ENCODE measurements around the gene TMED1.
A peak's percentile ranks its signal among the peaks of the same experiment; 100 is the strongest.
"Not testable (repeated sequence)": the region's sequence is repeated elsewhere in the genome, so short reads cannot be mapped to it uniquely, and the experiment has no call there.

Gene TMED1

DNA sequence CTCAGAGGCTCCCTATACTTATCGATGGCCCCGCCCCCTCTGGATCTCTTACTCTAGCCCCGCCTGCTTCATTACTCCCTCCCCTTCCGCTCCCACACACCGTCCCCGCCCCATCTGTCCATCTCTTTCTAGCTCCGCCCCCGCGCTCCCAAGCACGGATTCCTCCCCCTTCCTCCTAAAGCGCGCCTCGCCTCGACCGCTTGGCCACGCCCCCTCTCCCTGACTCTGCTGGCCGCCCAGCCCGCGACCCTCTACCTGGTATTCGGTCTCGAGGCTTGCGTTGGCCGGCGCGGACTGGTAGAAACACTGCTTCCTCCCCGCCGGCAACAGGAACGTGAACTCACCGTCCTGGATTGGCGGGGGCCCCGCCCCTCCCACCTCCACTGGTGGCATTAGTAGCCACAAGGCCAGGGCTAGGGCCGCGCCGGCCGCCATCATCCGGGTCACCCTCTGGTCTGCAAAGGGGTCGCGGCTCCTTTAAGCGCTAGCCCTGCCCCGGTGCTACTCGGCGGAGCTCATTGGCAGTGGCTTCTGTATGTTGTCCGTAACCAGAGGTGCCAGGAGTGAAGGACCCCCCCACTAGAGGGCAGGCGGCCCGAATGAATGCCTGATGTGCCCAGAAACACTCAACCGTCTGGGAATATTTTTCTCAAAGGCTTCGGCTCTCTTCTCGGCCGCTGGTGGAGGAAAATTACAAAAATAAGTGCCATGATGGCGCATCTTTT lies at the start of gene TMED1:
TSS of gene TMED1 (minus strand) at position 459 of the 725 bp plus-strand sequence. CDS start at position 438, 21 bp downstream.
- peak; percentile 99 for DNase-seq (ENCODE audit: low read depth, low spot score)
- Histone ChIP-seq H3K4me1 (ENCODE audit: control insufficient read depth, insufficient read depth, low read length) (0 out of 2 replicates have a peak, but pooled peaks cover 2% of the 10 kb centered on the region), H3K36me3 (ENCODE audit: control insufficient read depth, insufficient read depth, low read length) (peaks cover 4% of the 10 kb centered on the region; the same call in 1 of the 2 replicates), H3K9me3 (ENCODE audit: control insufficient read depth, insufficient read depth, low read length) (no peaks in the 10 kb centered on the region), H3K27me3 (ENCODE audit: control insufficient read depth, insufficient read depth, low read length) (no peaks in the 10 kb centered on the region), H3K4me3 (ENCODE audit: low read length) (peak within 1 kb of the TSS; percentile 79; the same call in 1 of the 2 replicates), H3K27ac (ENCODE audit: low read length) (no peak within 1 kb of the TSS)
- no CpG with 5 or more reads among the region's 50 CpGs for WGBS (ENCODE audit: insufficient coverage, insufficient read length)

GRCh38 chr19:10885201-10886169 lies 49.5 kb upstream of the TMED1 start:
- DNase-seq (ENCODE audit: low read depth, low spot score), result no peak
- WGBS (ENCODE audit: insufficient coverage, insufficient read length), result no CpG with 5 or more reads among the region's 20 CpGs
- no peaks in the 10 kb centered on the region for H3K27me3 ChIP-seq (ENCODE audit: control insufficient read depth, insufficient read depth, low read length)
- H3K27ac ChIP-seq (ENCODE audit: low read length), result no peak overlapping the region
- H3K36me3 ChIP-seq (ENCODE audit: control insufficient read depth, insufficient read depth, low read length), result no peaks in the 10 kb centered on the region
- no peak overlapping the region for H3K4me3 ChIP-seq (ENCODE audit: low read length)
- no peaks in the 10 kb centered on the region for H3K9me3 ChIP-seq (ENCODE audit: control insufficient read depth, insufficient read depth, low read length)
- H3K4me1 ChIP-seq (ENCODE audit: control insufficient read depth, insufficient read depth, low read length), result peaks cover 16% of the 10 kb centered on the region

GRCh38 chr19:10884274-10884673 lies 48.3 kb upstream of the TMED1 start:
- Histone ChIP-seq H3K4me1 (ENCODE audit: control insufficient read depth, insufficient read depth, low read length) (peaks cover 19% of the 10 kb centered on the region), H3K9me3 (ENCODE audit: control insufficient read depth, insufficient read depth, low read length) (no peaks in the 10 kb centered on the region), H3K27me3 (ENCODE audit: control insufficient read depth, insufficient read depth, low read length) (no peaks in the 10 kb centered on the region), H3K27ac (ENCODE audit: low read length) (no peak overlapping the region), H3K4me3 (ENCODE audit: low read length) (no peak overlapping the region), H3K36me3 (ENCODE audit: control insufficient read depth, insufficient read depth, low read length) (no peaks in the 10 kb centered on the region)
- no peak for DNase-seq (ENCODE audit: low read depth, low spot score)
- WGBS (ENCODE audit: insufficient coverage, insufficient read length), result no CpG with 5 or more reads among the region's 2 CpGs

DNA sequence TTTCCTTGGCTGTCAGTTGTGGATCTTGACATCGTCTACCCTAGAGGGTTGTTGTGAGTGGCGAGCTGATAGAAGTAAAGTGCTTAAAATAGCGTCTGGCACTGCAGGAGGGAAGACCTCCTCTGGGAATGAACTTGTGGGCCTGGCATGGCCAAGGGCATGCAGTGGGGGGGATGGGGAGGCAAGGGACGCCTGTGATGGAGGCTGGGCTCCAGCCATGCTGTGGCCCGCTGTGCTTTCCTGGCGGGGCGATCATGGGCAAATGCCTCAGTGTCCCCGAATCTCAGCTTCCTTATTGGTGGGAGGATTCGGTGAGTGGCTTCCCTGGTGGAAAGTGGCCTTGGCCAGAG lies 46.1 kb upstream of the TMED1 start:
- peaks cover 9% of the 10 kb centered on the region; the same call in 1 of the 2 replicates for H3K4me1 ChIP-seq (ENCODE audit: control insufficient read depth, insufficient read depth, low read length)
- H3K27me3 ChIP-seq (ENCODE audit: control insufficient read depth, insufficient read depth, low read length), result no peaks in the 10 kb centered on the region
- H3K27ac ChIP-seq (ENCODE audit: low read length), result no peak overlapping the region
- H3K36me3 ChIP-seq (ENCODE audit: control insufficient read depth, insufficient read depth, low read length), result no peaks in the 10 kb centered on the region
- no peak for DNase-seq (ENCODE audit: low read depth, low spot score)
- no peaks in the 10 kb centered on the region for H3K9me3 ChIP-seq (ENCODE audit: control insufficient read depth, insufficient read depth, low read length)
- WGBS (ENCODE audit: insufficient coverage, insufficient read length), result no CpG with 5 or more reads among the region's 9 CpGs
- no peak overlapping the region for H3K4me3 ChIP-seq (ENCODE audit: low read length)

- H3K4me1 ChIP-seq (ENCODE audit: control insufficient read depth, insufficient read depth, low read length), result peaks cover 9% of the 10 kb centered on the region; the same call in 1 of the 2 replicates
- H3K36me3 ChIP-seq (ENCODE audit: control insufficient read depth, insufficient read depth, low read length), result no peaks in the 10 kb centered on the region
- DNase-seq (ENCODE audit: low read depth, low spot score), result no peak
- WGBS (ENCODE audit: insufficient coverage, insufficient read length), result no CpG with 5 or more reads among the region's 14 CpGs
- no peak overlapping the region for H3K4me3 ChIP-seq (ENCODE audit: low read length)
- H3K27me3 ChIP-seq (ENCODE audit: control insufficient read depth, insufficient read depth, low read length), result no peaks in the 10 kb centered on the region
- no peak overlapping the region for H3K27ac ChIP-seq (ENCODE audit: low read length)
- H3K9me3 ChIP-seq (ENCODE audit: control insufficient read depth, insufficient read depth, low read length), result no peaks in the 10 kb centered on the region
Measured at GRCh38 chr19:10881403-10882107, 45.5 kb upstream of the TMED1 start.

- Histone ChIP-seq H3K4me3 (ENCODE audit: low read length) (no peak overlapping the region), H3K27ac (ENCODE audit: low read length) (no peak overlapping the region), H3K9me3 (ENCODE audit: control insufficient read depth, insufficient read depth, low read length) (no peaks in the 10 kb centered on the region), H3K27me3 (ENCODE audit: control insufficient read depth, insufficient read depth, low read length) (no peaks in the 10 kb centered on the region), H3K4me1 (ENCODE audit: control insufficient read depth, insufficient read depth, low read length) (peaks cover 9% of the 10 kb centered on the region; the same call in 1 of the 2 replicates), H3K36me3 (ENCODE audit: control insufficient read depth, insufficient read depth, low read length) (no peaks in the 10 kb centered on the region)
- no CpG with 5 or more reads among the region's 3 CpGs for WGBS (ENCODE audit: insufficient coverage, insufficient read length)
- DNase-seq (ENCODE audit: low read depth, low spot score), result no peak
Measured at GRCh38 chr19:10878253-10878652, 42.2 kb upstream of the TMED1 start.

GRCh38 chr19:10877608-10878007 lies 41.6 kb upstream of the TMED1 start:
- WGBS (ENCODE audit: insufficient coverage, insufficient read length), result no CpG with 5 or more reads among the region's 9 CpGs
- not testable (repeated sequence) for H3K27ac ChIP-seq (ENCODE audit: low read length); H3K9me3 ChIP-seq (ENCODE audit: control insufficient read depth, insufficient read depth, low read length); H3K27me3 ChIP-seq (ENCODE audit: control insufficient read depth, insufficient read depth, low read length); H3K4me3 ChIP-seq (ENCODE audit: low read length); H3K4me1 ChIP-seq (ENCODE audit: control insufficient read depth, insufficient read depth, low read length); H3K36me3 ChIP-seq (ENCODE audit: control insufficient read depth, insufficient read depth, low read length); DNase-seq (ENCODE audit: low read depth, low spot score)

GRCh38 chr19:10876459-10877240 lies 40.6 kb upstream of the TMED1 start:
- Histone ChIP-seq H3K36me3 (ENCODE audit: control insufficient read depth, insufficient read depth, low read length) (no peaks in the 10 kb centered on the region), H3K9me3 (ENCODE audit: control insufficient read depth, insufficient read depth, low read length) (no peaks in the 10 kb centered on the region), H3K4me3 (ENCODE audit: low read length) (no peak overlapping the region), H3K27ac (ENCODE audit: low read length) (no peak overlapping the region), H3K27me3 (ENCODE audit: control insufficient read depth, insufficient read depth, low read length) (no peaks in the 10 kb centered on the region), H3K4me1 (ENCODE audit: control insufficient read depth, insufficient read depth, low read length) (peaks cover 7% of the 10 kb centered on the region; the same call in 1 of the 2 replicates)
- no peak for DNase-seq (ENCODE audit: low read depth, low spot score)
- no CpG with 5 or more reads among the region's 10 CpGs for WGBS (ENCODE audit: insufficient coverage, insufficient read length)

GRCh38 chr19:10874024-10874423 lies 38.0 kb upstream of the TMED1 start:
- H3K4me1 ChIP-seq (ENCODE audit: control insufficient read depth, insufficient read depth, low read length), result no peaks in the 10 kb centered on the region
- H3K27ac ChIP-seq (ENCODE audit: low read length), result no peak overlapping the region
- H3K4me3 ChIP-seq (ENCODE audit: low read length), result no peak overlapping the region
- H3K27me3 ChIP-seq (ENCODE audit: control insufficient read depth, insufficient read depth, low read length), result no peaks in the 10 kb centered on the region
- H3K9me3 ChIP-seq (ENCODE audit: control insufficient read depth, insufficient read depth, low read length), result no peaks in the 10 kb centered on the region
- WGBS (ENCODE audit: insufficient coverage, insufficient read length), result no CpG with 5 or more reads among the region's 1 CpG
- DNase-seq (ENCODE audit: low read depth, low spot score), result no peak
- no peaks in the 10 kb centered on the region for H3K36me3 ChIP-seq (ENCODE audit: control insufficient read depth, insufficient read depth, low read length)
